Neuronal stem cell (in vitro differentiated cells): Measurements from ENCODE around the gene ORM2.

Source experiments
- DNase-seq: peaks from one replicate; pipeline ENCODE4 v3.0.0-alpha.2; 2013; ENCODE audit warnings: low spot score
- H2AFZ ChIP-seq: one replicate; pipeline ENCODE4 v1.6.1; 2013; ENCODE audit warnings: mild to moderate bottlenecking, low read length, inconsistent platforms
- H2AK5ac ChIP-seq: 2 replicates; pipeline ENCODE4 v1.6.1; 2013; ENCODE audit warnings: low read depth, mild to moderate bottlenecking, inconsistent platforms, low read length, moderate library complexity, mixed read lengths
- H2BK120ac ChIP-seq: 2 replicates; pipeline ENCODE4 v1.6.1; 2013; ENCODE audit warnings: low read depth, mild to moderate bottlenecking, inconsistent platforms, low read length, moderate library complexity, mixed read lengths
- H2BK12ac ChIP-seq: one replicate; pipeline ENCODE4 v1.6.1; 2013; ENCODE audit warnings: low read length, inconsistent platforms
- H2BK15ac ChIP-seq: 2 replicates; pipeline ENCODE4 v1.6.1; 2013; ENCODE audit warnings: mild to moderate bottlenecking, low read length, inconsistent platforms, mixed read lengths
- H2BK5ac ChIP-seq: one replicate; pipeline ENCODE4 v1.6.1; 2013; ENCODE audit warnings: inconsistent platforms, mild to moderate bottlenecking, low read length, moderate library complexity
- H3K14ac ChIP-seq: one replicate; pipeline ENCODE4 v1.6.1; 2013; ENCODE audit warnings: low read length, inconsistent platforms
- H3K18ac ChIP-seq: 2 replicates; pipeline ENCODE4 v1.6.1; 2013; ENCODE audit warnings: low read length, inconsistent platforms
- H3K23ac ChIP-seq: 2 replicates; pipeline ENCODE4 v1.6.1; 2013; ENCODE audit warnings: low read depth, mild to moderate bottlenecking, mixed read lengths, low read length, inconsistent platforms; ENCODE audit not compliant: poor library complexity
- H3K27ac ChIP-seq: replicated peaks from 3 replicates; pipeline ENCODE4 v1.5.1; 2013; ENCODE audit warnings: low read length, inconsistent platforms
- H3K27me3 ChIP-seq, 3 experiments: 2 replicates each; pipeline ENCODE4 v1.6.1; 2013; ENCODE audit warnings: low read length in 3 of 3, mild to moderate bottlenecking in 2 of 3, inconsistent platforms in 1 of 3, low read depth in 1 of 3, mixed read lengths in 1 of 3, moderate library complexity in 1 of 3; ENCODE audit not compliant: control insufficient read depth in 3 of 3, insufficient read depth in 3 of 3
- H3K36me3 ChIP-seq, 2 donors: replicated peaks in 1 of 2; 2 replicates each; pipeline ENCODE4 v1.6.1; 2013; ENCODE audit warnings: low read length in 2 of 2; ENCODE audit not compliant: control insufficient read depth in 2 of 2, insufficient read depth in 2 of 2
- H3K4ac ChIP-seq: 2 replicates; pipeline ENCODE4 v1.6.1; 2013; ENCODE audit warnings: inconsistent platforms, mild to moderate bottlenecking, low read length, moderate library complexity
- H3K4me1 ChIP-seq, 2 donors: 1 replicate in 1 of 2; 2 replicates in 1 of 2; pipeline ENCODE4 v1.6.1; 2013; ENCODE audit warnings: low read length in 2 of 2, low read depth in 1 of 2; ENCODE audit not compliant: control insufficient read depth in 2 of 2, insufficient read depth in 1 of 2
- H3K4me2 ChIP-seq: one replicate; pipeline ENCODE4 v1.6.1; 2013; ENCODE audit warnings: mild to moderate bottlenecking, low read length, inconsistent platforms; ENCODE audit not compliant: insufficient read depth, poor library complexity, severe bottlenecking
- H3K4me3 ChIP-seq, 2 donors: 2 replicates each; pipeline ENCODE4 v1.5.1; 2013; ENCODE audit warnings: low read length in 2 of 2, mild to moderate bottlenecking in 2 of 2, inconsistent platforms in 1 of 2, moderate library complexity in 1 of 2
- H3K79me1 ChIP-seq: one replicate; pipeline ENCODE4 v1.6.1; 2013; ENCODE audit warnings: low read depth, mild to moderate bottlenecking, inconsistent platforms, low read length, moderate library complexity
- H3K9ac ChIP-seq: one replicate; pipeline ENCODE4 v1.6.1; 2013; ENCODE audit warnings: mild to moderate bottlenecking, low read depth, low read length, inconsistent platforms; ENCODE audit not compliant: poor library complexity
- H3K9me3 ChIP-seq, 2 donors: replicated peaks in 1 of 2; 2 replicates each; pipeline versions ENCODE3 to v1.6.1; 2013; ENCODE audit warnings: low read length in 2 of 2, mild to moderate bottlenecking in 2 of 2, inconsistent platforms in 1 of 2, low read depth in 1 of 2, mixed read lengths in 1 of 2, moderate library complexity in 1 of 2; ENCODE audit not compliant: control insufficient read depth in 2 of 2, insufficient read depth in 1 of 2
- H4K8ac ChIP-seq: one replicate; pipeline ENCODE4 v1.6.1; 2013; ENCODE audit warnings: low read depth, mild to moderate bottlenecking, inconsistent platforms, low read length, moderate library complexity
- H4K91ac ChIP-seq: one replicate; pipeline ENCODE4 v1.6.1; 2013; ENCODE audit warnings: low read length, low read depth, mild to moderate bottlenecking, inconsistent platforms; ENCODE audit not compliant: poor library complexity
- WGBS, 2 donors: extraction: QIAGEN DNeasy Blood & Tissue Kit; methylation state at CpG; one replicate each; pipeline ENCODE4 v1.1.7; 2013; ENCODE audit warnings: missing lambda C conversion rate in 2 of 2, mixed read lengths in 1 of 2; ENCODE audit not compliant: insufficient read length in 2 of 2, insufficient replicate concordance in 1 of 2; ENCODE audit errors: extremely low coverage in 2 of 2; 5-methylcytosine and 5-hydroxymethylcytosine counted together

ORM2 gene

GRCh38 chr9:114309096-114309495 is 20.6 kb upstream of the ORM2 start:
- Histone ChIP-seq H3K9ac (no peak overlapping the region), H3K23ac (no peak overlapping the region), H3K4me3 (no peak overlapping the region), H3K27me3 (peaks cover 0 to 2% (median 0%) of the 10 kb centered on the region in 3 experiments), H2BK5ac (no peak overlapping the region), H3K79me1 (no peaks in the 10 kb centered on the region), H3K14ac (no peak overlapping the region), H3K4me2 (no peak overlapping the region), H2BK15ac (no peak overlapping the region), H3K18ac (no peak overlapping the region), H3K27ac (no peak overlapping the region), H2AFZ (no peak overlapping the region), H2AK5ac (no peak overlapping the region), H3K36me3 (peaks cover 0 to 3% of the 10 kb centered on the region in 2 donors), H3K9me3 (no peaks in the 10 kb centered on the region), H4K91ac (no peak overlapping the region), H3K4me1 (peaks cover 0 to 4% of the 10 kb centered on the region in 2 donors), H2BK120ac (no peak overlapping the region), H4K8ac (no peak overlapping the region), H2BK12ac (no peak overlapping the region), H3K4ac (no peak overlapping the region)
- no peak for DNase-seq
- no CpG with 5 or more reads among the region's 13 CpGs for WGBS, 2 donors

- peaks cover 0 to 3% of the 10 kb centered on the region in 2 donors for H3K36me3 ChIP-seq
- H2BK15ac ChIP-seq = no peak overlapping the region
- no peak overlapping the region for H2AK5ac ChIP-seq
- H3K4me1 ChIP-seq = no peaks in the 10 kb centered on the region
- no peak overlapping the region for H3K14ac ChIP-seq
- H3K23ac ChIP-seq = no peak overlapping the region
- H2BK120ac ChIP-seq = no peak overlapping the region
- no peak for DNase-seq
- H3K9me3 ChIP-seq = peaks cover 0 to 2% of the 10 kb centered on the region in 2 donors
- H3K4ac ChIP-seq = no peak overlapping the region
- H3K9ac ChIP-seq = no peak overlapping the region
- WGBS, 2 donors = no CpG with 5 or more reads among the region's 22 CpGs
- no peaks in the 10 kb centered on the region for H3K27me3 ChIP-seq
- H3K79me1 ChIP-seq = no peaks in the 10 kb centered on the region
- no peak overlapping the region for H4K8ac ChIP-seq
- H3K27ac ChIP-seq = no peak overlapping the region
- no peak overlapping the region for H3K4me2 ChIP-seq
- H2BK12ac ChIP-seq = no peak overlapping the region
- no peak overlapping the region for H2AFZ ChIP-seq
- H4K91ac ChIP-seq = no peak overlapping the region
- H2BK5ac ChIP-seq = no peak overlapping the region
- peak overlapping the region; percentile 60 for H3K18ac ChIP-seq
- H3K4me3 ChIP-seq = no peak overlapping the region
Observed at GRCh38 chr9:114310471-114311450, 18.9 kb upstream of the ORM2 start.

- no CpG with 5 or more reads among the region's 28 CpGs for WGBS, 2 donors
- no peak overlapping the region for H2BK15ac ChIP-seq
- no peak overlapping the region for H3K4me3 ChIP-seq
- H3K9me3 ChIP-seq = peaks cover 0 to 2% of the 10 kb centered on the region in 2 donors
- no peak overlapping the region for H4K8ac ChIP-seq
- H3K9ac ChIP-seq = no peak overlapping the region
- H3K79me1 ChIP-seq = no peaks in the 10 kb centered on the region
- H2BK5ac ChIP-seq = no peak overlapping the region
- H2AK5ac ChIP-seq = no peak overlapping the region
- no peak overlapping the region for H2BK12ac ChIP-seq
- H3K36me3 ChIP-seq = peaks cover 0 to 3% of the 10 kb centered on the region in 2 donors
- H3K4ac ChIP-seq = no peak overlapping the region
- no peak overlapping the region for H3K18ac ChIP-seq
- H2BK120ac ChIP-seq = no peak overlapping the region
- no peak overlapping the region for H2AFZ ChIP-seq
- no peak overlapping the region for H3K14ac ChIP-seq
- no peak overlapping the region for H3K23ac ChIP-seq
- no peak for DNase-seq
- H4K91ac ChIP-seq = no peak overlapping the region
- no peak overlapping the region for H3K27ac ChIP-seq
- H3K4me1 ChIP-seq = peaks cover 0 to 2% of the 10 kb centered on the region in 2 donors
- H3K4me2 ChIP-seq = no peak overlapping the region
- H3K27me3 ChIP-seq = no peaks in the 10 kb centered on the region
Observed at GRCh38 chr9:114311571-114312512, 17.8 kb upstream of the ORM2 start.
